Right ventricle myocardium inferior (tissue), 1 donor: ENCODE results near the gene NPHP3. TPM values are rescaled to one million over a fixed set of nuclear protein-coding genes. Genes with fewer than 3 reads are reported as not detected.
A peak's percentile ranks its signal among the peaks of the same experiment; 100 is the strongest.
"Not testable (repeated sequence)": the region's sequence is repeated elsewhere in the genome, so short reads cannot be mapped to it uniquely, and the experiment has no call there.

Source experiments
- ATAC-seq: fragments of 200-7000 bp; cut with Tn5 transposase; one replicate; pipeline ENCODE4 v1.9.1; 2020; ENCODE audit warnings: mild to moderate bottlenecking, moderate library complexity
- DNase-seq: peaks from one replicate; pipeline ENCODE4 v3.0.0; 2021; ENCODE audit errors: missing footprints
- intact Hi-C: fragments of 100-400 bp; cut with DNase I; formaldehyde crosslinking; loops from one replicate; pipeline ENCODE4 v1.11.0; 2022
- long read RNA-seq: library from polyadenylated mRNA; unstranded; transcript quantifications from one replicate; pipeline ENCODE4 v2.0.0, GENCODE V29; 2021
- total RNA-seq: library from RNA; stranded (reverse); fragmentation: NEBNext Ultra II Directional; extraction: Animal tissue kit (Norgen Biotek cat#: 25700); gene quantifications from one replicate; pipeline ENCODE4 v1.2.1, GENCODE V29; 2021
- donor health status: DM: no; HTN: yes; CAD: no; lungs with severe emphysema.

Gene NPHP3, protein sequence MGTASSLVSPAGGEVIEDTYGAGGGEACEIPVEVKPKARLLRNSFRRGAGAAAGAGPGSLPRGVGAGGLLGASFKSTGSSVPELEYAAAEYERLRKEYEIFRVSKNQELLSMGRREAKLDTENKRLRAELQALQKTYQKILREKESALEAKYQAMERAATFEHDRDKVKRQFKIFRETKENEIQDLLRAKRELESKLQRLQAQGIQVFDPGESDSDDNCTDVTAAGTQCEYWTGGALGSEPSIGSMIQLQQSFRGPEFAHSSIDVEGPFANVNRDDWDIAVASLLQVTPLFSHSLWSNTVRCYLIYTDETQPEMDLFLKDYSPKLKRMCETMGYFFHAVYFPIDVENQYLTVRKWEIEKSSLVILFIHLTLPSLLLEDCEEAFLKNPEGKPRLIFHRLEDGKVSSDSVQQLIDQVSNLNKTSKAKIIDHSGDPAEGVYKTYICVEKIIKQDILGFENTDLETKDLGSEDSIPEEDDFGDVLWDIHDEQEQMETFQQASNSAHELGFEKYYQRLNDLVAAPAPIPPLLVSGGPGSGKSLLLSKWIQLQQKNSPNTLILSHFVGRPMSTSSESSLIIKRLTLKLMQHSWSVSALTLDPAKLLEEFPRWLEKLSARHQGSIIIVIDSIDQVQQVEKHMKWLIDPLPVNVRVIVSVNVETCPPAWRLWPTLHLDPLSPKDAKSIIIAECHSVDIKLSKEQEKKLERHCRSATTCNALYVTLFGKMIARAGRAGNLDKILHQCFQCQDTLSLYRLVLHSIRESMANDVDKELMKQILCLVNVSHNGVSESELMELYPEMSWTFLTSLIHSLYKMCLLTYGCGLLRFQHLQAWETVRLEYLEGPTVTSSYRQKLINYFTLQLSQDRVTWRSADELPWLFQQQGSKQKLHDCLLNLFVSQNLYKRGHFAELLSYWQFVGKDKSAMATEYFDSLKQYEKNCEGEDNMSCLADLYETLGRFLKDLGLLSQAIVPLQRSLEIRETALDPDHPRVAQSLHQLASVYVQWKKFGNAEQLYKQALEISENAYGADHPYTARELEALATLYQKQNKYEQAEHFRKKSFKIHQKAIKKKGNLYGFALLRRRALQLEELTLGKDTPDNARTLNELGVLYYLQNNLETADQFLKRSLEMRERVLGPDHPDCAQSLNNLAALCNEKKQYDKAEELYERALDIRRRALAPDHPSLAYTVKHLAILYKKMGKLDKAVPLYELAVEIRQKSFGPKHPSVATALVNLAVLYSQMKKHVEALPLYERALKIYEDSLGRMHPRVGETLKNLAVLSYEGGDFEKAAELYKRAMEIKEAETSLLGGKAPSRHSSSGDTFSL (N-terminal part only)
- 8.1 TPM for total RNA-seq
- long read RNA-seq, full-length matches to known transcripts: 4 of 4 reads
- long read RNA-seq, partial matches to known transcripts: 0 of 4 reads
- long read RNA-seq, other reads (novel, unspliced or antisense): 0 of 4 reads

DNA sequence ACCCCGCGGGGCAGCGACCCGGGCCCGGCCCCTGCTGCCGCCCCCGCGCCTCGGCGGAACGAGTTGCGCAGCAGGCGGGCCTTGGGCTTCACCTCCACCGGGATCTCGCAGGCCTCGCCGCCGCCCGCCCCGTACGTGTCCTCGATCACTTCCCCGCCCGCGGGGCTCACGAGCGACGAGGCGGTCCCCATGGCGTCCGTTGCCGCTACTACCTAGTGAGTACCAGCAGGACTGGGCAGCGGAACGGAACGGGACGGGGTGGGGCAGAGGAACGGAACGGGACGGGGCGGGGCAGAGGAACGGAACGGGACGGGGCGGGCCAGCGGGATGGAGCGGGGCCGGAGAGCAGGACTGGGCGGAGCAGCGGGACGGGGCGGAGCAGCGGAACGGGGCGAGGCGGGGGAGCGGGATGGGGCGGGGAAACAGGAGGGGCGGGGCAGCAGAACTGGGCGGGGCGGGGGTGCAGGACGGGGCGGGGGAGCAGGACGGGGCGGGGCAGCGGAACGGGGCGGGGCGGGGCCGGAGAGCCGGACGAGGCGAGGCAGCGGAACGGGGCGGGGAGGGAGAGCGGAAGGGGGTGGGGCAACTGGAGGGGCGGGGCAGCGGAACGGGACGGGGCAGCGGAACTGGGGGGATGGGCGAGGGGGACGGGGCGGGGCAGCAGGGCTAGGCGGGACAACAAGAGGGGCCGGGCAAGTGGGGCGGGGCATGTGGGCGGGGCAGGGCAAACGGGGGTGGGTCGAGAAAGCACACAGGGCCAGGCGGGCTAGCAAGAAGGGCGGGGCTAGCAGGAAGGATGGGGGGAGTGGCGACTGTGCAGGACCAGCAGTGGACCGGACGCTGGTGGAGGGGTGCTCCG is at the start of gene NPHP3:
NPHP3 (minus strand) TSS at position 245 of the 859 bp plus-strand sequence; CDS start at position 191, 54 bp downstream.
- intact Hi-C loops: loop anchor here (2.0 to 10.0 kb wide), 4 partner anchors 64 to 1338 kb away; partner anchors contain the start of genes ACAD11, CDV3, NUDT16 and SRPRB
- ATAC-seq: peak; percentile 94
- DNase-seq: peak; percentile 98

GRCh38 chr3:132758740-132759139 is 36.5 kb upstream of the NPHP3 start:
- intact Hi-C loops: no loop called here
- DNase-seq (no peak), ATAC-seq (no peak)

DNA sequence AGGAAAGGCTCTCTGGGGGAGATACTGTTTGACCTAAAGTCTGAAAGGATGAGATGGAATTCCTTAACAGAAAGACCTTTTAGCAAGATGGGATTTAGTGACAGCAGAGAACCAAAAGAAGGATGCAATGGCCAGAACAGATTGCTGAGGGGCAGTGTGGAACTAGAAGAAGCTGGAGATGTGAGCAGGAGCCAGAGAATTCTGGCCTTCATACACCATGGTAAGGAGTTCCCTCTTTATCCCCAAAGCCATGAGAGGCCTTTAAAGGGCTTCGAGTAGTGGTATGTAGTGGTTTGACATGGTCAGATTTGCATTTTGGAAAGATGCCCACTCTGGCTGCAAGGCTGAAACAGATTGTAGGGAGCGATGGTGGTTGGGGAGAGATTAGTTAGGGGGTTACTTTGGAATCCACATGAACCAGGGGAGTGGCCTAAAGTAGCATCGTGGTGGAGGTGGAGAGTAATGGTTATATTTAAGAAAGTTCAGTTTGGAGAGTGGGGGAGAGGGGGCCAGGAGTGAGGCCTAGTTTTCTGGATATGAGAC is 34.0 kb upstream of the NPHP3 start:
- DNase-seq (no peak), ATAC-seq (peak; percentile 65)
- intact Hi-C loops: no loop called here

- ATAC-seq: peak; percentile 46
- no peak for DNase-seq
- intact Hi-C loops: no loop called here
Observed at GRCh38 chr3:132753946-132754345, 31.7 kb upstream of the NPHP3 start.

- ATAC-seq (no peak), DNase-seq (no peak)
- intact Hi-C loops: no loop called here
Observed at GRCh38 chr3:132749786-132750185, 27.6 kb upstream of the NPHP3 start.

DNA sequence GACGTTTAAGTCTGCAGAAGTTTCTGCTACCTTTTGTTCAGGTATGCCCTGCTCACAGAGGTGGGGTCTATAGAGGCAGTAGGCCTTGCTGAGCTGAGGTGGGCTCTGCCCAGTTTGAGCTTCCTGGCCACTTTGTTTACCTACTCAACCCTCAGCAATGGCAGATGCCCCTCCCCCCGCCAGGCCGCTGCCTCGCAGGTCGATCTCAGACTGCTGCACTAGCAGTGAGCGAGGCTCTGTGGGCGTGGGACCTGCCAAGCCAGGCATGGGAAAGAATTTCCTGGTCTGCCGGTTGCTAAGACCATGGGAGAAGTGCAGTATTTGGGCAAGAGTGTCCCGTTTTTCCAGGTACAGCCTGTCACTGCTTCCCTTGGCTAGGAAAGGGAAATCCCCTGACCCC is 24.5 kb upstream of the NPHP3 start:
- DNase-seq, intact Hi-C loops, ATAC-seq: not testable (repeated sequence)

DNA sequence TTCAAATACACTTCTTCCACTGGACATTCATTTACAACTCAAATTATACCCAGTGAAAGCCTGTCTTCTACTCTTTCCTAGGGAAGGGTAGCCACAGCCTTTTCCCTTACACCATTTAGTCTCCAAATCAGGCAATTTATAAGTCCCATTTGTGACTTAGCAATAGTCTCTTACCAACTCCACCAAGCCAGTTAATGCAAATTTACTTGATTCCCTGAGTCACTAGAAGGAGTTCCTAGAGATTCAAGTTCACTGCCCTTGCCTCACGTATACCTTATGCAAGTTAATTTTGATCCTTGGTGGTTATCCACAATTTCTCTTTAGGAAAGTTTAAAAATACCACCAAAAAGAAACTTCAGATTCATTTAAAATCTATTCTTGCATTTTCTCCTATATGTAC is 16.1 kb upstream of the NPHP3 start:
- DNase-seq: no peak
- intact Hi-C loops: no loop called here
- no peak for ATAC-seq

GRCh38 chr3:132735589-132735988 is 13.4 kb upstream of the NPHP3 start:
- no peak for ATAC-seq
- DNase-seq: no peak
- intact Hi-C loops: no loop called here

GRCh38 chr3:132730891-132731580 is 8.8 kb upstream of the NPHP3 start:
- ATAC-seq (peak; percentile 70), DNase-seq (no peak)
- intact Hi-C loops: loop anchor here (1.0 to 2.0 kb wide), 2 partner anchors 654 to 692 kb away; no protein-coding TSS in a partner anchor

DNA sequence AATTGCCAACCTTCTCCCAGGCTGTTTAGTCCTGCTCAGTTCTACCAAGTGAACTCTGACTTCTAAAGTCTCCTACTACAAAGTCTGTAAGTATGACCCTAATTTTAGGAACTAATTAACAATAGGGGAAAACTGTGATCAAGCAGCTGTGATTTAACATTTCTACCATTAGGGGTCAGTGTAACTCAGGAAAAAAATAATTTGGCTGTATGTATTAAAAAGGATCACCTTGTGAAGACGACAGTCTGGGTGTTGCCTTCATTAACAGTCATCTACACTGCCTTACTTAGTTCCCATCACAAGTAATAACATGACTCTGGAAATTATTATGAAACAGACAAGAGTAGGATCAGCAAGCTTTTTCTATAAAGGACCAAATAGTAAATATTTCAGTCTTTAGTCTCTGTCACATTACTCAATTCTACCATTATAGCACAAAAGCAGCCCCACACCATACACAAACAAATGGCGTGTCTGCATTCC is 4.2 kb upstream of the NPHP3 start:
- intact Hi-C loops: loop anchor here (5.0 to 10.0 kb wide), 3 partner anchors 316 to 1342 kb away; partner anchors contain the start of genes NUDT16 and SRPRB
- ATAC-seq (no peak), DNase-seq (no peak)

GRCh38 chr3:132723024-132723950 is 1.1 kb upstream of the NPHP3 start:
- no peak for DNase-seq
- intact Hi-C loops: loop anchor here (2.0 to 10.0 kb wide), 4 partner anchors 64 to 1338 kb away; partner anchors contain the start of genes ACAD11, CDV3, NUDT16 and SRPRB
- no peak for ATAC-seq

GRCh38 chr3:132721479-132722164 is 587 bp downstream of the NPHP3 start:
- DNase-seq (peak; percentile 72), ATAC-seq (peak; percentile 13)
- intact Hi-C loops: loop anchor here (2.0 to 10.0 kb wide), 4 partner anchors 63 to 1337 kb away; partner anchors contain the start of genes ACAD11, CDV3, NUDT16 and SRPRB

DNA sequence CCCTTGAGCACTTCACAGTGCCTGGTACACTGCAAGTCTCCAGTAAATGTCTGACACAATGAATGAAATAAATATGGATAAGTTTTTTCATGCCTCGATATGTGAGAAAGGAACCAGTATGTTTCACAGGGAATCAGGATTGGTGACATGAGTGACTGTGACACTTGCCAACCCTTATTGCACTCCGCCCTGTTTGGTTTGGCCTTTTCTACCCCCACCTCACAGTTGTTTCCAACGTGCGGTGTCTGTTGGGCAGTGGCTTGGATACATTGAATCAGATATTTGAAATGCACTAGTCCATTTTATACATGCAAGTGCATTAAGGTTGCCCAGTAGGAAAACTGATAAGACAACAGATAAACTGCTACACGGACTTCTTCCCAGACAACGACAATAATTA is 2.0 kb downstream of the NPHP3 start:
- intact Hi-C loops: loop anchor here (10.0 kb wide), 2 partner anchors 1085 to 1335 kb away; partner anchors contain the start of genes NUDT16 and SRPRB
- ATAC-seq: no peak
- DNase-seq: no peak

DNA sequence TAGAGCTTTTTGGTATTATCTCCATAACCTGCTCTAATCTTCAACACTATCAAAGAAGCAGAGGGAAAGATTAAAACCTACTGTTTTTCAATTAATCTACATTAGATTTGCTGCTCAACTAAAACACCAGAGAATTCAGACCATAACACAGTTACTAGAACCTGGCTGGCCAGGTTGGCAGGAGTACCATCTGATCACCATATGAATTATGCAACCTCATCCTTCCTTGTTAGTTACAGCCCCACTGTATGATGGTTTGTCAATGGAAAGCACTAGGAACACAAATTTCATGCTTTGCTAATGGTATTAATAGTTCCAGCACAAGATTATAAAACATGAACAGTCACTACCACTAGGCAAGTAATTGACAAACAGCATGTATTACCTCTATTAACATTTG is 5.8 kb downstream of the NPHP3 start:
- ATAC-seq: no peak
- DNase-seq: no peak
- intact Hi-C loops: no loop called here
